Measurements from ENCODE around the gene AGAP3. TPM values are rescaled to one million over a fixed set of nuclear protein-coding genes. Genes with fewer than 3 reads are reported as not detected.

The AGAP3 gene
- polyA plus RNA-seq, 1 donor (not counting 4 experiments of a cell fraction or from before 2014, with no cell fraction given) = 64.3 TPM

GRCh38 chr7:151064993-151065392 is 21.3 kb upstream of the AGAP3 start:
- Histone ChIP-seq H3K9me1 (ENCODE audit: control insufficient read depth, extremely low read depth, insufficient read depth, low read length) (peaks cover 4% of the 10 kb centered on the region), H4K20me1 (ENCODE audit: control insufficient read depth, extremely low read depth, insufficient read depth, low read length) (peaks cover 3% of the 10 kb centered on the region), H3K36me3 (ENCODE audit: control insufficient read depth in 2 of 2, extremely low read depth in 1 of 2, insufficient read depth in 2 of 2, low read length in 2 of 2) (peaks cover 31 to 32% of the 10 kb centered on the region in 2 experiments), H3K9me3 (ENCODE audit: control insufficient read depth, low read depth, low read length) (no peaks in the 10 kb centered on the region), H3K4me3 (ENCODE audit: control insufficient read depth in 2 of 3, extremely low read depth in 1 of 3, insufficient read depth in 2 of 3, low read depth in 1 of 3, low read length in 3 of 3) (no peak overlapping the region), H3K79me2 (ENCODE audit: control insufficient read depth, insufficient read depth, low read length) (peaks cover 31% of the 10 kb centered on the region), H3K27ac (ENCODE audit: control insufficient read depth, insufficient read depth, low read length) (no peak overlapping the region), H3K27me3 (ENCODE audit: control insufficient read depth, extremely low read depth, insufficient read depth, low read length) (no peaks in the 10 kb centered on the region), H3K4me1 (ENCODE audit: control insufficient read depth, extremely low read depth, insufficient read depth, low read length) (peaks cover 22% of the 10 kb centered on the region), H3K4me2 (ENCODE audit: control insufficient read depth, extremely low read depth, insufficient read depth, low read depth, low read length) (no peak overlapping the region), H2AFZ (ENCODE audit: control insufficient read depth, low read length) (no peak overlapping the region), H3K9ac (ENCODE audit: control insufficient read depth, extremely low read depth, insufficient read depth, low read length) (no peak overlapping the region)
- no peak for DNase-seq (ENCODE audit: low read depth, low spot score)
- TF ChIP-seq CTCF (optimal IDR thresholded peaks at IDR 0.05 in 1 of 3, IDR thresholded peaks at IDR 0.05 in 1 of 3, conservative IDR thresholded peaks at IDR 0.05 in 1 of 3; ENCODE audit: extremely low read depth in 1 of 3, insufficient read depth in 2 of 3, low read length in 3 of 3) (no peak), EZH2 (IDR thresholded peaks at IDR 0.05; ENCODE audit: low read length) (no peak)
- dilution Hi-C loops (cut with MboI; ENCODE audit: extremely low pct_ligation_motif_present, low sequenced_read_pairs) = no loop called here
- FAIRE-seq = no peak

- H4K20me1 ChIP-seq (ENCODE audit: control insufficient read depth, extremely low read depth, insufficient read depth, low read length) = peaks cover 3% of the 10 kb centered on the region
- H3K27ac ChIP-seq (ENCODE audit: control insufficient read depth, insufficient read depth, low read length) = no peak overlapping the region
- TF ChIP-seq EZH2 (IDR thresholded peaks at IDR 0.05; ENCODE audit: low read length) (no peak), CTCF (optimal IDR thresholded peaks at IDR 0.05 in 1 of 3, IDR thresholded peaks at IDR 0.05 in 1 of 3, conservative IDR thresholded peaks at IDR 0.05 in 1 of 3; ENCODE audit: extremely low read depth in 1 of 3, insufficient read depth in 2 of 3, low read length in 3 of 3) (no peak)
- no peak overlapping the region for H3K4me2 ChIP-seq (ENCODE audit: control insufficient read depth, extremely low read depth, insufficient read depth, low read depth, low read length)
- H3K27me3 ChIP-seq (ENCODE audit: control insufficient read depth, extremely low read depth, insufficient read depth, low read length) = no peaks in the 10 kb centered on the region
- peaks cover 22% of the 10 kb centered on the region for H3K4me1 ChIP-seq (ENCODE audit: control insufficient read depth, extremely low read depth, insufficient read depth, low read length)
- H3K4me3 ChIP-seq (ENCODE audit: control insufficient read depth in 2 of 3, extremely low read depth in 1 of 3, insufficient read depth in 2 of 3, low read depth in 1 of 3, low read length in 3 of 3) = no peak overlapping the region
- no peak overlapping the region for H2AFZ ChIP-seq (ENCODE audit: control insufficient read depth, low read length)
- FAIRE-seq = no peak
- DNase-seq (ENCODE audit: low read depth, low spot score) = no peak
- peaks cover 4% of the 10 kb centered on the region for H3K9me1 ChIP-seq (ENCODE audit: control insufficient read depth, extremely low read depth, insufficient read depth, low read length)
- H3K36me3 ChIP-seq (ENCODE audit: control insufficient read depth in 2 of 2, extremely low read depth in 1 of 2, insufficient read depth in 2 of 2, low read length in 2 of 2) = peaks cover 32 to 35% of the 10 kb centered on the region in 2 experiments
- peaks cover 26% of the 10 kb centered on the region for H3K79me2 ChIP-seq (ENCODE audit: control insufficient read depth, insufficient read depth, low read length)
- no peaks in the 10 kb centered on the region for H3K9me3 ChIP-seq (ENCODE audit: control insufficient read depth, low read depth, low read length)
- dilution Hi-C loops (cut with MboI; ENCODE audit: extremely low pct_ligation_motif_present, low sequenced_read_pairs) = no loop called here
- no peak overlapping the region for H3K9ac ChIP-seq (ENCODE audit: control insufficient read depth, extremely low read depth, insufficient read depth, low read length)
Observed at GRCh38 chr7:151065516-151065915, 20.8 kb upstream of the AGAP3 start.
